NCI-H146 (cell line): ENCODE measurements around the gene RAB11FIP4.
"Not testable (repeated sequence)": the region's sequence is repeated elsewhere in the genome, so short reads cannot be mapped to it uniquely, and the experiment has no call there.

Experiments
- DNase-seq: peaks from one replicate; lab custom pipeline; 2025; lab: John Stamatoyannopoulos, UW

Gene RAB11FIP4

GRCh38 chr17:31433091-31433790 lies 41.8 kb downstream of the RAB11FIP4 start:
- no peak for DNase-seq

GRCh38 chr17:31433811-31434726 lies 42.6 kb downstream of the RAB11FIP4 start:
- DNase-seq = no peak

DNA sequence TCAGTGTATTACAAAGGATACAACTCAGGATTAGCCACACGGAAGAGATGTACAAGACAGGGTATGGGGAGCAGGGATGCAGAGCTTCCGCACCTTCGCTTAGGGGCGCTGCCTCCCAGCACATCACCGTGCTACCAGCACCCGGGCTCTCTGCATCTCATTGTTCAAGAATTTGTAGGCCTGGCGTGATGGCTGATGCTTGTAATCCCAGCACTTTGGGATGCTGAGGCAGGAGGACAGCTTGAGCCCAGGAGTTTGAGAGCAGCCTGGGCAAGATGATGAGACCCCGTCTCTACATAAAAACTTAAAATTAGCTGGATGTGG lies 43.2 kb downstream of the RAB11FIP4 start:
- no peak for DNase-seq

GRCh38 chr17:31435581-31435980 lies 44.1 kb downstream of the RAB11FIP4 start:
- DNase-seq = no peak

DNA sequence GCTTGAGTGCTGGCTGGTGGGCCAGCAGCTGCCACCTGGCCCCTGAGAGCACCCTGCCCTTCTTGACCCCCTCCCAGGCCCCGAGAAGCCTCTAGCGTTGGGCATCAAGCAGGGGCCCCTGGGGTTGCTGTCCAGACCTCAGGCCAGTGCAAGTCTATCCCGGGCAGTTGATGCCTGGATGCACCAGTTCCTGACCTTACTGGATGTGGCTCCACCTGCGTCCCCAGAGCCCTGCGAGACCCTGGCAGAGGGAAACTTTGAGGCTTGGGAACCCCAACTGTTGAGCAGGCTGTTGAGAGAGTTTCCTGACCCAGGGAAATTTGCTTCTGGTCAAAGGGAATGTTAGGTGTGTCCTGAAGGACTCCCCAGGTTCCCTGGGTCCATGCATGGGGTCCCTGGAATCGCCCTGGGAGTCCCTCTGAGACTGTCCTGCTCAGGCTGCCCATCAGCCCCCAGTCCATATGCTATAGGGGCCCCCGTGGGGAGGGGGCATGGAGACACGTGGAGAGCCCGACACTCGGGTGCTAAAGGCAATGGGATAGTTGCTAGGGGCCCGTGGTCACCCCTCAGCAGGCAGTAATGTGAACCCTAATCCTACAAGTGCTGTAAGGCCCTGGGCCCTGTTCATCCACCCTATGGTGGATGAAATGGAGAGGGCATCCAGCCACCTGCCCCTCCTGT lies 46.4 kb downstream of the RAB11FIP4 start:
- no peak for DNase-seq

DNA sequence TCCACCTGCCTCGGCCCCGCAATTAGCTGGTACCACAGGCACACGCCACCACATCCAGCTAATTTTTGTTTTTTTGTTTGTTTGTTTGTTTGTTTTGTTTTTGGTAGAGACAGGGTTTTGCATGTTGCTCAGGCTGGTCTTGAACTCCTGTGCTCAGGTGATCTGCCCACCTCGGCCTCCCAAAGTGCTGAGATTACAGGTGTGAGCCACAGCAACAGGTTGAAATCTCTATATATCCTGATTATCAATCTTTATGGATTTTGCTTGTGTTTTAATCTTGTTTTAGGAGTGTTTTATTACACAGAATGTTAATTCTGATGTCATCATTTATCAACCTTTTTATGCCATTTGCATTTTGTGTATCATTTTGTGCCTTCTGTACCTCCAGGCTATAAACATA lies 48.2 kb downstream of the RAB11FIP4 start:
- DNase-seq = no peak

- no peak for DNase-seq
These were observed 50.8 kb downstream of the RAB11FIP4 start for GRCh38 chr17:31442276-31442675.

DNA sequence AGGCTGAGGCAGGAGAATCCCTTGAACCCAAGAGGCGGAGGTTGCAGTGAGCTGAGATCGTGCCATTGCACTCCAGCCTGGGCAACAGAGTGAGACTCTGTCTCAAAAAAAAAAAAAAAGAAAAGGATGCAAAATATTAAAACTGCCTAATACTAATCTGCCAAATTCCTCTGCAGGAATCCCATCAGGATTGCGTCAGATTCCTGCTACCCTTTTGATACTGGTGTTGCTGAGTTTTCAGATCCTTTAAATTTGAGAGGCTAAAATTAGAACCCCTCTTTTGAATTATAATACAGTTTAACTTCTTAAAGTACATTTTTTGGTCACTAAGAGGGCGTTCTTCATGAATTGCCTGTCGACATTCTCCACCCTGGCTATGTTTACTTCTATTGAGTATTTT lies 51.4 kb downstream of the RAB11FIP4 start:
- not testable (repeated sequence) for DNase-seq

DNA sequence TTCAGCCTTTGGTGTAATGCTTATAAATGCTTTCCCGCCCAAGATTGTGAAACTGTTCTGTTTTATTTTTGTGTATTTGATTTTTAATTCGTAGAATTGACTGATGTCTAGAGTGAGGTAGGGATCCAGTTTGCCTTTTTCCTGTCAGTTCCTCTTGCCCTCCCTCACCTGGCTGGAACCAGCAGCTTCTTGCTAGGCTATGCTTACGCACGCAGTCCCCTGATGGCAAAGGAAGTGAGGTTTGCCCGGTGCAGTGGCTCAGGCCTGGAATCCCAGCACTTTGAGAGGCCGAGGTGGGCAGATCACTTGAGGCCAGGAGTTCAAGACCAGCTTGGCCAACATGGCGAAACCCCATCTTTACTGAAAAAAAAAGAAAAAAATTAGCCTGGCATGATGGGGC lies 51.9 kb downstream of the RAB11FIP4 start:
- no peak for DNase-seq

- DNase-seq = no peak
These were observed 52.6 kb downstream of the RAB11FIP4 start for GRCh38 chr17:31444026-31444425.

GRCh38 chr17:31446195-31446967 lies 54.9 kb downstream of the RAB11FIP4 start:
- no peak for DNase-seq

DNA sequence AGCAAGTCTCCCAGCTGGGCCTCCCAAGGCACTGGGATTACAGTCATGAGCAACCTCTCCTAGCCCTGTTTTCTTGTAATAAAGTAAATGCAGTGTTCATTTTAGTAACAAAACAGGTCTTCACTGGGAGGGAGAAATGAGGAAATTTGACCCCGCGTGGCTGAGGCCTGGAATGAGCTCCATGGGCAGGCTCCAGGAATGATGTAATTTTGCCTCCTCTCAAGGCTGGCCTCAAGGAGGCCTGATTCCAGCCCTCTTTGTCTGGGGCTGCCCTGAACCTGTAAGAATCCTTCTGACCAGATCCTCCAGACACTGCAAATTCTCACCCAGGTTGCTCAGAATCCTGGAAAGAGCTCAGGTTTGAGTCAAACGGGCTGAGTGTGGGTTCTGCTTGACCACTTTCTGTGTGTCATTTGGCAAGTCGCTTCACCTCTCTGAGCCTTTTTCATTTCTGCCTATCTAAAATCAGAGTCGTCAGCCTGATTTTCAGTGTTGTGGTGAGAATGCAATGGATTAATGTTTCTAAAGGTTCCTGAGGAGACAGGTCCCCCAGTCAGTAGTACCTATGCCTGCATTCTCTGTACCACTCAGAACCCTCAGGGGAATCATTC lies 57.1 kb downstream of the RAB11FIP4 start:
- DNase-seq = no peak

GRCh38 chr17:31449111-31449510 lies 57.6 kb downstream of the RAB11FIP4 start:
- no peak for DNase-seq

DNA sequence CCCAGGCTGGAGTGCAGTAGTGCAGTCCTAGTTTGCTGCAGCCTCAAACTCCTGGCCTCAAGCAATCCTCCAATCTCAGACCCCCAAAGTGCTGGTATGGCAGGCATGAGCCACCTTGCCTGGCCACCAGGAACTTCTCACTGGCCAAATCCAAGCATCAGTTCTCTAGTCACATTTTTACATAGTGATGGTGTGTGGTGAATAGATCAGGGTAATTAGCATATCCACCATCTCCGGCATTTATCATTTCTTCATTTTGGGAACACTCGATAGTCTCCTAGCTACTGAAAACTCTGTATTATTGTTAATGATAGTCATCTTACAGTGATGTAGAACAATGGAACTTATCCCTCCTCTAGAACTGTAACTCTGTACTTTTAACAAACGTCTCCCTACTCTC lies 58.3 kb downstream of the RAB11FIP4 start:
- DNase-seq = no peak

DNA sequence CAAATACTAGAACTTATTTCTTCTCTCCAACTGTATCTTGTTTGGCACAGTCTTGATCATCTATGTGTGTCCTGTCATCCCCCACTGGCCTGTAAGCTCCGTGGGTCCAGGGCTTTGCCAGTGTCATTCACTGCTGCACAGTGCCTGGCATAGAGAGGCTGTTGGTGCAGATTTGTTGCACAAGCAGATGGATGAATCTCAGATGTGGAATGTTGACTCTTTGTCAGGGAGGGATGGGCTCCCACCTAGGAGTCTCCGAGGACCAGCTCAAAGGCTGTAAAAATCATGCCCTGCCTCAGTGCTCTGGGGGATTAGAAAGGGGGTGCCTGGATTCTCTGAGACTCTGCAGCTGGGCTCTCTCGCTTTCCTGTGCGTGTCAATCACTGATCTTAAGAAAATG lies 60.6 kb downstream of the RAB11FIP4 start:
- DNase-seq = no peak

- no peak for DNase-seq
These were observed 61.2 kb downstream of the RAB11FIP4 start for GRCh38 chr17:31452561-31453110.

GRCh38 chr17:31453896-31454295 lies 62.4 kb downstream of the RAB11FIP4 start:
- peak; percentile 85 for DNase-seq

GRCh38 chr17:31456814-31457213 lies 65.3 kb downstream of the RAB11FIP4 start:
- DNase-seq = no peak

DNA sequence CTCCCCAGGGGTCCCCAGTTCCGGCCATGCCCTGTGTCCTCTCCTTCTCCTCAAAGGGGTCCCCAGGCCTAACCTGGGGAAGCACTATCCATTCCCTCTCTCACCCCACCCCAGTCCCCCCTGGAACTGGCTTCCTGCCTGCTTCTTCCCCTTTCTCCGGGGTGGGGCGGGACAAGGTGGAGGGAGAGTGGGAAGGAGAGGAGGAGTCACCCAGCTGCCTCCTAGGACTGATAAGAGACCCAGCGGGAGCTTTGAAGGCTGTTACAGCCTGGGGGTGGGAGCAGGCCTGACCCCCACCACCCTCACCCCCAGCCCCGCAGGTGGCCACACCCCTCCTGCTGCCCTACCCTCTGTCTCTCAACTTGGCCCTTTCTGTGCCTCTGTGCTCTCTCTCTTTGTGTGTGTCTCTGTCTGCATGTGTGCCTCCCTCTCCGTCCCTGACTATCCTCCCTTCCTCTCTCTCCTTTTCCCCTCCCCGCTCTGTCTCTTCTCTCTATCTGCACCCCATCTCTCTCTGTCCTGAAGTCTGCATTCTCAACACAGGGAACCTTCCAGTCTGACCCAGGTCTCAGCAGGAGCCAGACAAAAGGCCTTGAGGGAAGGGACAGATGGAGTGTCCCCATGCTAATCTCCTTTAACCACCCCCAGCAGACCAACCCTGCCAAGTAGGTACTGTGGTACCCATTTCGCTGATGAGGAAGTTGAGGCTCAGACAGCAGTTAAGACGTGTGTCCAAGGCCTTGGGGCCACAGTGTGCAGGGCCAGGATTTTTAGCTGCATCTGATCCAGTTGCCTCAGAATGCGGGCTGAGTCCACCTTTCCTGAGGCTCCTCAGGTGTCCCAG lies 66.1 kb downstream of the RAB11FIP4 start:
- no peak for DNase-seq

GRCh38 chr17:31458829-31459228 lies 67.4 kb downstream of the RAB11FIP4 start:
- DNase-seq = no peak
